Transverse colon (tissue), 4 donors: ENCODE data around the gene TREH.

Experiments
- POLR2A ChIP-seq: fragments of 450-650 bp; IDR thresholded peaks from one replicate; pipeline ENCODE4 v1.6.1; 2016; ENCODE audit warnings: antibody characterized with exemption, mild to moderate bottlenecking, moderate library complexity
- POLR2AphosphoS5 ChIP-seq, 3 donors: sonication (generic); formaldehyde crosslinking; IDR thresholded peaks; one replicate each; pipeline ENCODE4 v1.6.1; 2016; ENCODE audit warnings: antibody characterized with exemption in 3 of 3
- TF ChIP-seq, protein P1 (sequence below), 5 experiments: fragments of 200-600 bp in 3 of 5; fragments of 450-650 bp in 2 of 5; sonication (generic) in 3 of 5; IDR thresholded peaks; 1 replicate in 2 of 5; 2 replicates in 3 of 5; pipeline ENCODE4 v1.5.1; 2016 to 2017; ENCODE audit warnings: antibody characterized with exemption in 5 of 5, inconsistent platforms in 3 of 5, mild to moderate bottlenecking in 2 of 5, moderate library complexity in 1 of 5

DNA sequence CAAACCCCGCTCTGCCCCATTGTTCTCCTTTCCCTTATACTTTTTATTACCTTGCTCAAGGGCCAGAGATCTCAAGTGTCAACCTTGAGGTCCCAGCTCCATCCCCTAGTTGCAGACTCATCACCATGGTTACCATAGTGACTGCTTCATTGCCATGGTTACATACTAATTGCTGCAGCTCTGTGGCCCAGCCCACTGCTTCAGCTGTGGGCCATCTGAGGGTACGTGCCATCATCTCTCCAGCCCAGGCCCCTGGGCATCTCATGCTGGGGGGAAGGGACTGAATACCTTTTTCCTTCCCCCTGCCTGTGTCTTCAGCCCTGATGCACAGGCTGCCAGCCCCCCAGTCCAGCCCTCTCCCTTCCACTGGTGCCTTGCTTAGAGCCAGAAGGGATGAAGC lies 22.2 kb downstream of the TREH start:
- TF ChIP-seq, protein P1, sequence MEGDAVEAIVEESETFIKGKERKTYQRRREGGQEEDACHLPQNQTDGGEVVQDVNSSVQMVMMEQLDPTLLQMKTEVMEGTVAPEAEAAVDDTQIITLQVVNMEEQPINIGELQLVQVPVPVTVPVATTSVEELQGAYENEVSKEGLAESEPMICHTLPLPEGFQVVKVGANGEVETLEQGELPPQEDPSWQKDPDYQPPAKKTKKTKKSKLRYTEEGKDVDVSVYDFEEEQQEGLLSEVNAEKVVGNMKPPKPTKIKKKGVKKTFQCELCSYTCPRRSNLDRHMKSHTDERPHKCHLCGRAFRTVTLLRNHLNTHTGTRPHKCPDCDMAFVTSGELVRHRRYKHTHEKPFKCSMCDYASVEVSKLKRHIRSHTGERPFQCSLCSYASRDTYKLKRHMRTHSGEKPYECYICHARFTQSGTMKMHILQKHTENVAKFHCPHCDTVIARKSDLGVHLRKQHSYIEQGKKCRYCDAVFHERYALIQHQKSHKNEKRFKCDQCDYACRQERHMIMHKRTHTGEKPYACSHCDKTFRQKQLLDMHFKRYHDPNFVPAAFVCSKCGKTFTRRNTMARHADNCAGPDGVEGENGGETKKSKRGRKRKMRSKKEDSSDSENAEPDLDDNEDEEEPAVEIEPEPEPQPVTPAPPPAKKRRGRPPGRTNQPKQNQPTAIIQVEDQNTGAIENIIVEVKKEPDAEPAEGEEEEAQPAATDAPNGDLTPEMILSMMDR (IDR thresholded peaks at IDR 0.05) = no peak
- no peak for TF ChIP-seq POLR2A
- no peak for TF ChIP-seq POLR2AphosphoS5 (IDR thresholded peaks at IDR 0.05)
